Camera-type eye (tissue), 1 donor: ENCODE measurements around the gene NDUFB1. TPM values are rescaled to one million over a fixed set of nuclear protein-coding genes. Genes with fewer than 3 reads are reported as not detected.

Experiments used
- total RNA-seq: library from RNA; depleted of rRNA; stranded (reverse); fragments of >200 nt; gene quantifications from one replicate; pipeline ENCODE4 v1.2.3, GENCODE V29; 2014

The NDUFB1 gene
- 128 TPM for total RNA-seq

DNA sequence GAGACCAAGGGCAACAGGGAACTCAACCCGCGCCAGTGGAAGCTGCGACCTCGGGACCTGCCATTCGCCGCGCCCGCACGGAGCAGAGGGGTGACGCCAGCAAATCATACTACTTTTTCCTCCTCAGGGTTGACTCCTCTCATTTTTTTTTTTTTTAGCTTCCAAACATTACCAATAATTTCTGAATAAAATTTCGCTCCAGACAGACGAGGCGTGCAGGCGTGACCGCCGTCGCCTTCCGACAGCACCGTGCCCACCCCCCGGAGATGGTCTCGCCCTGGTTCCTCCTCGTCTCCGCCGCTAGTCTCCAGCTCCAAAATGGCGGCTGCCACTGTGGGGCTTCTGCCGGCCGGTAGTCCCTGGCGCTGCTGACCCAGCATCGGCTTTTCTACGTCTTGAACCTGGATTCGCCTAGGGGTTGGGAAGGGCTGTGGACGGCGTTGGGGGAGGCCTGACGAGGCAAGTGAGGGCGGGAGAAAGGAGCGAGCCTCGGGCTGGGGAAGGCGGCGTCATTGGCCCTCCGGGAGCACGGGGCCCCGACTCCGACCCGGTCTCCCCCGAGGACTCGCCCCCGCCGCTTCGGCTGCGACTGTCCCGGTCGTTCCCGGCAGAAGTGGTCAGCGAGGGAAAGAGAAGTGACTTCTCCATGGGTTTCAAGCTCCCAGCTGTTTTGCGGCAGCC, at the start of gene NDUFB1, which contains the start of gene CPSF2:
NDUFB1 (minus strand) TSS at position 37 of the 681 bp plus-strand sequence. CDS start 4,069 bp downstream, outside the sequence.
CPSF2 (plus strand) TSS at position 300 of the 681 bp plus-strand sequence. CDS start 9,016 bp downstream, outside the sequence.

DNA sequence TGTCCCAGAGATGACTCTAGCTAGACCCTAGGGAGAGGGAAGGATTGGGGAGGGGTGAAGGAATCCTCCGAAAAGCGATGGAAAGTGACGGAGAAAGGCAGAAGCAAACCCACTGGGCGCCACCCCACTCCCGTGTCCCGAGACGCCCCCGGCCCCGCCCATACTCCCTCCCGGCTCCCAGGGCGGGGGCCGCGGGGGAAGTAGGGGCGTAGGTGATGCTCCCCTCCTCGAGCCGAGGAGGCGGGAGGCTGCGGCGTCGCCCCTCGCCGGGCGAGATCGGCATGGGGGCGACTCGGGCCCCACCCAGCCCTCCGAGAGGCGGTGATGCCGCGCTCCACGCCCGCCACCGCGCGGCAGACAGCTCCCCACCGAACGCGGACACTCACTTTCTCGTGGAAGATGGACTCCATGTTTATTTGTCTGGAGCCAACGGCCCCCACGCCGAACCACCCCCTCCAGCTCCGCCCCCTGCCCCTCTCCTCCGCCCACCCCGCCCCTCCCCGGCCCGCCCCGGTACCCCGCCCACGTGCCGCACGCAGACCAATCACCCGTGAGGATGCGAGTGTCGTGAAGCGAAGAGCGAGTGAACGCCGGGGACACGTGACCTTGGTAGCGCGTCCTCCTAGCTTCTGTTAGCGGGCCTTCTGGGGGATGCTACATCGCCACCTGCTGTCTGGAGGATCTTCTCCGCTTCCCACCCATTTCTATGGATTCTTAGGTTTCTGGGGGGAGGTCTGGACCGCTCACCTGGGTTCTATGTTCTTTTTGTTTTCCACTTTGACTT, 15.2 kb downstream of the NDUFB1 start, which contains the start of gene ATXN3:
ATXN3 (minus strand) TSS at position 440 of the 784 bp plus-strand sequence; CDS start at position 410, 30 bp downstream.

Other genes with a start within 250 kb of the NDUFB1 start
- gene FBLN5, start 174.0 kb downstream of the NDUFB1 start, total RNA-seq, result 69.1 TPM
- 64.0 TPM for gene TRIP11, start 81.6 kb downstream of the NDUFB1 start, total RNA-seq
- gene ATXN3, start 15.1 kb downstream of the NDUFB1 start, total RNA-seq, result 92.9 TPM
- 40.8 TPM for gene CPSF2, start 263 bp upstream of the NDUFB1 start, total RNA-seq
- 8.5 TPM for gene SLC24A4, start 201.5 kb upstream of the NDUFB1 start, total RNA-seq